CD4-positive, alpha-beta T cell (primary cell): ENCODE results near the gene MBD1. TPM values are rescaled to one million over a fixed set of nuclear protein-coding genes. Genes with fewer than 3 reads are reported as not detected.

ENCODE experiments used
- ATAC-seq: fragments of 200-7000 bp; cut with Tn5 transposase; one replicate; pipeline ENCODE4 v1.10.0; 2022; ENCODE audit warnings: mild to moderate bottlenecking; ENCODE audit not compliant: poor library complexity
- CTCF ChIA-PET: fragments of 350-600 bp; sonication (Branson Sonifier 250); formaldehyde crosslinking; loops from one replicate; lab custom pipeline; 2021; ENCODE audit warnings: antibody characterized with exemption, inconsistent platforms; lab: Charles Lee
- POLR2A ChIA-PET: fragments of 350-600 bp; sonication (Branson Sonifier 250); formaldehyde crosslinking; loops from one replicate; lab custom pipeline; 2021; ENCODE audit warnings: antibody characterized with exemption, inconsistent platforms; lab: Charles Lee
- DNase-seq, 14 experiments: peaks; one replicate each; pipeline ENCODE4 v3.0.0-alpha.2; 2013 to 2020; ENCODE audit warnings: mixed read lengths in 2 of 14
- H3K27ac ChIP-seq, 2 donors: one replicate each; pipeline versions ENCODE4 v1.5.1 to v1.7.0; 2013; ENCODE audit warnings: low read length in 2 of 2, low read depth in 1 of 2, mild to moderate bottlenecking in 1 of 2
- H3K27me3 ChIP-seq, 2 experiments: 1 replicate in 1 of 2; 2 replicates in 1 of 2; pipeline versions ENCODE4 v1.6.1 to v1.7.0; 2013; ENCODE audit warnings: low read length in 2 of 2, control low read depth in 1 of 2, mild to moderate bottlenecking in 1 of 2, moderate library complexity in 1 of 2; ENCODE audit not compliant: insufficient read depth in 2 of 2, control insufficient read depth in 1 of 2
- H3K36me3 ChIP-seq: one replicate; pipeline ENCODE4 v1.6.1; 2013; ENCODE audit warnings: low read length, control low read depth; ENCODE audit not compliant: insufficient read depth
- H3K4me1 ChIP-seq: one replicate; pipeline ENCODE4 v1.6.1; 2013; ENCODE audit warnings: low read length, control low read depth; ENCODE audit not compliant: insufficient read depth
- H3K4me3 ChIP-seq: one replicate; pipeline ENCODE4 v1.5.1; 2013; ENCODE audit warnings: mild to moderate bottlenecking, low read length, moderate library complexity
- H3K9me3 ChIP-seq, 2 experiments: 1 replicate in 1 of 2; 2 replicates in 1 of 2; pipeline versions ENCODE4 v1.6.1 to v1.7.0; 2013; ENCODE audit warnings: low read length in 2 of 2, mild to moderate bottlenecking in 2 of 2, control low read depth in 1 of 2, moderate library complexity in 1 of 2; ENCODE audit not compliant: control insufficient read depth in 1 of 2, insufficient read depth in 1 of 2
- H3K27ac Mint-ChIP-seq: one replicate; pipeline ENCODE4 v1.8.0; 2020; ENCODE audit warnings: mixed read lengths
- H3K27me3 Mint-ChIP-seq: one replicate; pipeline ENCODE4 v1.8.0; 2021; ENCODE audit warnings: mixed read lengths
- H3K36me3 Mint-ChIP-seq: one replicate; pipeline ENCODE4 v1.8.0; 2021; ENCODE audit warnings: low read depth, mixed read lengths
- H3K4me1 Mint-ChIP-seq: one replicate; pipeline ENCODE4 v1.8.0; 2021; ENCODE audit warnings: low read depth, mixed read lengths
- H3K4me3 Mint-ChIP-seq: one replicate; pipeline ENCODE4 v1.8.0; 2020; ENCODE audit warnings: mild to moderate bottlenecking, mixed read lengths
- H3K9me3 Mint-ChIP-seq: one replicate; pipeline ENCODE4 v1.8.0; 2020; ENCODE audit warnings: mixed read lengths
- CTCF ChIP-seq: fragments of 200-600 bp; IDR thresholded peaks from one replicate; pipeline ENCODE4 v1.8.0; 2022; ENCODE audit warnings: antibody characterized with exemption, mild to moderate bottlenecking
- intact Hi-C, 2 experiments: fragments of 100-400 bp; cut with DNase I in 1 of 2; cut with micrococcal nuclease in 1 of 2; formaldehyde crosslinking; loops; one replicate each; pipeline versions ENCODE4 v1.15.1 to v1.9.0; 2023 to 2025; cut with DNase I, micrococcal nuclease
- total RNA-seq, 174 experiments: library from RNA in 2 of 174; stranded (reverse) in 2 of 174; gene quantifications; one replicate each; pipeline ENCODE4 v1.2.3 and lab custom pipeline; 2021 to 2026

Gene MBD1
- total RNA-seq, 2 experiments from 2014 or later: 103 to 107 TPM

GRCh38 chr18:50320719-50321118 lies 39.4 kb upstream of the MBD1 start:
- no peaks in the 10 kb centered on the region for H3K36me3 ChIP-seq
- Mint-ChIP-seq H3K27ac (no peak overlapping the region), H3K4me1 (peaks cover 10% of the 10 kb centered on the region), H3K9me3 (no peaks in the 10 kb centered on the region), H3K36me3 (no peaks in the 10 kb centered on the region), H3K4me3 (no peak overlapping the region), H3K27me3 (peaks cover 16% of the 10 kb centered on the region)
- no peak overlapping the region for H3K27ac ChIP-seq
- no peak for TF ChIP-seq CTCF
- H3K9me3 ChIP-seq: no peaks in the 10 kb centered on the region
- intact Hi-C loops: no loop called here
- H3K27me3 ChIP-seq: peaks cover 0 to 4% of the 10 kb centered on the region in 2 experiments
- no peaks in the 10 kb centered on the region for H3K4me1 ChIP-seq
- H3K4me3 ChIP-seq: no peak overlapping the region
- ATAC-seq (no peak), DNase-seq (peak in 1 of 14 experiments; percentile 28)
- CTCF ChIA-PET: no interaction called here
- POLR2A ChIA-PET: no interaction called here

- H3K27me3 ChIP-seq: peaks cover 0 to 4% of the 10 kb centered on the region in 2 experiments
- Mint-ChIP-seq H3K36me3 (no peaks in the 10 kb centered on the region), H3K4me1 (peaks cover 5% of the 10 kb centered on the region), H3K27ac (no peak overlapping the region), H3K4me3 (no peak overlapping the region), H3K9me3 (no peaks in the 10 kb centered on the region), H3K27me3 (peaks cover 36% of the 10 kb centered on the region)
- no peaks in the 10 kb centered on the region for H3K36me3 ChIP-seq
- no peak overlapping the region for H3K27ac ChIP-seq
- no peaks in the 10 kb centered on the region for H3K9me3 ChIP-seq
- DNase-seq (no peak), ATAC-seq (no peak)
- H3K4me1 ChIP-seq: no peaks in the 10 kb centered on the region
- POLR2A ChIA-PET: no interaction called here
- H3K4me3 ChIP-seq: no peak overlapping the region
- CTCF ChIA-PET: no interaction called here
- intact Hi-C loops: no loop called here
- TF ChIP-seq CTCF: no peak
Measured at GRCh38 chr18:50315100-50315871, 34.0 kb upstream of the MBD1 start.

GRCh38 chr18:50313873-50314460 lies 32.6 kb upstream of the MBD1 start:
- no peak overlapping the region for H3K27ac Mint-ChIP-seq
- CTCF ChIA-PET: no interaction called here
- H3K27me3 Mint-ChIP-seq: peaks cover 40% of the 10 kb centered on the region
- no peaks in the 10 kb centered on the region for H3K4me1 Mint-ChIP-seq
- DNase-seq (no peak), ATAC-seq (no peak)
- intact Hi-C loops: no loop called here
- POLR2A ChIA-PET: interaction anchor here (0.6 kb wide), 1 partner anchor 36 kb away, joined by 4 read pairs; no protein-coding TSS in a partner anchor
- H3K27ac ChIP-seq: no peak overlapping the region
- no peaks in the 10 kb centered on the region for H3K4me1 ChIP-seq
- no peak for TF ChIP-seq CTCF
- H3K27me3 ChIP-seq: peaks cover 0 to 4% of the 10 kb centered on the region in 2 experiments
- H3K4me3 ChIP-seq: no peak overlapping the region
- no peaks in the 10 kb centered on the region for H3K9me3 ChIP-seq
- H3K36me3 Mint-ChIP-seq: no peaks in the 10 kb centered on the region
- no peaks in the 10 kb centered on the region for H3K9me3 Mint-ChIP-seq
- no peaks in the 10 kb centered on the region for H3K36me3 ChIP-seq
- no peak overlapping the region for H3K4me3 Mint-ChIP-seq
